H1 (cell line): ENCODE data around the gene CYP2W1. TPM values are rescaled to one million over a fixed set of nuclear protein-coding genes. Genes with fewer than 3 reads are reported as not detected.

Experiments used
- CTCF ChIA-PET: fragments of 300-600 bp; sonication (Branson Sonifier 250); formaldehyde crosslinking; loops from one replicate; lab custom pipeline; 2021; ENCODE audit not compliant: partially characterized antibody; lab: Charles Lee
- POLR2A ChIA-PET: fragments of 300-600 bp; sonication (Branson Sonifier 250); formaldehyde crosslinking; loops from one replicate; lab custom pipeline; 2021; ENCODE audit warnings: inconsistent platforms; ENCODE audit not compliant: partially characterized antibody; lab: Charles Lee
- DNase-seq, 2 experiments: peaks; one replicate each; pipeline versions ENCODE4 v3.0.0 to v3.0.0-alpha.2; 2010 to 2022; ENCODE audit warnings: low spot score in 2 of 2, low read depth in 1 of 2, mixed read lengths in 1 of 2
- FAIRE-seq: peaks from 2 replicates; lab custom pipeline; 2011; peaks lifted over from hg19 to GRCh38; lab: Jason Lieb, UNC
- H2AFZ ChIP-seq: 2 replicates; pipeline ENCODE4 v1.8.1; 2012; ENCODE audit warnings: low read length, inconsistent platforms
- H2AK5ac ChIP-seq: 2 replicates; pipeline ENCODE4 v1.6.1; 2013; ENCODE audit warnings: low read depth, low read length
- H2BK120ac ChIP-seq: replicated peaks from 2 replicates; pipeline ENCODE3; 2013; ENCODE audit warnings: low read depth, low read length, inconsistent platforms
- H2BK12ac ChIP-seq: 2 replicates; pipeline ENCODE4 v1.6.1; 2013; ENCODE audit warnings: low read depth, low read length
- H2BK15ac ChIP-seq: 2 replicates; pipeline ENCODE4 v1.6.1; 2013; ENCODE audit warnings: low read length
- H2BK20ac ChIP-seq: 2 replicates; pipeline ENCODE4 v1.6.1; 2013; ENCODE audit warnings: low read length
- H2BK5ac ChIP-seq: 2 replicates; pipeline ENCODE4 v1.6.1; 2013; ENCODE audit warnings: low read depth, low read length
- H3K14ac ChIP-seq: 2 replicates; pipeline ENCODE4 v1.6.1; 2013; ENCODE audit warnings: inconsistent platforms; ENCODE audit not compliant: insufficient read length
- H3K18ac ChIP-seq: 2 replicates; pipeline ENCODE4 v1.6.1; 2013; ENCODE audit warnings: low read length; ENCODE audit errors: extremely low read depth
- H3K23ac ChIP-seq: 2 replicates; pipeline ENCODE4 v1.6.1; 2013; ENCODE audit warnings: inconsistent platforms; ENCODE audit not compliant: insufficient read length
- H3K23me2 ChIP-seq: 2 replicates; pipeline ENCODE4 v1.6.1; 2013; ENCODE audit warnings: low read depth, low read length
- H3K27ac ChIP-seq: 2 replicates; pipeline ENCODE4 v1.6.1; 2011; ENCODE audit warnings: low read depth, low read length, inconsistent platforms
- H3K27me3 ChIP-seq, 4 experiments: replicated peaks in 1 of 4; 1 replicate in 1 of 4; 2 replicates in 3 of 4; pipeline versions ENCODE4 v1.6.1 to v1.8.1; 2011 to 2013; ENCODE audit warnings: low read length in 3 of 4, mild to moderate bottlenecking in 3 of 4, inconsistent platforms in 2 of 4, mixed read lengths in 2 of 4, moderate library complexity in 1 of 4; ENCODE audit not compliant: control insufficient read depth in 3 of 4, insufficient read depth in 3 of 4; ENCODE audit errors: extremely low read depth in 1 of 4
- H3K36me3 ChIP-seq, 4 experiments: 2 replicates each; pipeline versions ENCODE4 v1.6.1 to v1.8.1; 2011 to 2013; ENCODE audit warnings: mild to moderate bottlenecking in 4 of 4, low read length in 3 of 4, moderate library complexity in 2 of 4, control low read depth in 1 of 4, inconsistent platforms in 1 of 4; ENCODE audit not compliant: insufficient read depth in 4 of 4, control insufficient read depth in 2 of 4
- H3K4ac ChIP-seq: replicated peaks from 2 replicates; pipeline ENCODE3; 2013; ENCODE audit warnings: low read length, low read depth, mixed read lengths, inconsistent platforms; ENCODE audit not compliant: insufficient read length
- H3K4me1 ChIP-seq, 4 experiments: replicated peaks in 1 of 4; 1 replicate in 1 of 4; 2 replicates in 3 of 4; pipeline versions ENCODE4 v1.6.1 to v1.8.1; 2011 to 2013; ENCODE audit warnings: low read length in 3 of 4, inconsistent platforms in 2 of 4, mixed read lengths in 1 of 4; ENCODE audit not compliant: insufficient read depth in 4 of 4, control insufficient read depth in 3 of 4
- H3K4me2 ChIP-seq, 2 experiments: 2 replicates each; pipeline versions ENCODE4 v1.6.1 to v1.8.1; 2011 to 2013; ENCODE audit warnings: low read depth in 2 of 2, low read length in 2 of 2, control low read depth in 1 of 2, inconsistent platforms in 1 of 2, mild to moderate bottlenecking in 1 of 2; ENCODE audit not compliant: insufficient read depth in 1 of 2
- H3K4me3 ChIP-seq, 4 experiments: fragments of 200-600, 300-600 bp in 1 of 4; sonication (generic), shearing (Covaris generic), sonication (Bioruptor Twin) in 1 of 4; 2 replicates each; pipeline versions ENCODE4 v1.5.1 to v1.8.1; 2011 to 2016; ENCODE audit warnings: low read length in 4 of 4, low read depth in 3 of 4, control low read depth in 2 of 4, inconsistent platforms in 2 of 4, mild to moderate bottlenecking in 2 of 4, mixed read lengths in 1 of 4, moderate library complexity in 1 of 4; ENCODE audit not compliant: insufficient read depth in 2 of 4; ENCODE audit errors: extremely low read depth in 1 of 4
- H3K56ac ChIP-seq: replicated peaks from 2 replicates; pipeline ENCODE3; 2013; ENCODE audit warnings: low read depth, mild to moderate bottlenecking, mixed read lengths, low read length, inconsistent platforms; ENCODE audit not compliant: insufficient read length
- H3K79me1 ChIP-seq: 2 replicates; pipeline ENCODE4 v1.6.1; 2013; ENCODE audit warnings: low read depth, low read length, control low read depth
- H3K79me2 ChIP-seq, 2 experiments: 2 replicates each; pipeline versions ENCODE4 v1.6.1 to v1.8.1; 2012 to 2013; ENCODE audit warnings: low read length in 2 of 2, mild to moderate bottlenecking in 2 of 2, inconsistent platforms in 1 of 2; ENCODE audit not compliant: insufficient read depth in 2 of 2, control insufficient read depth in 1 of 2
- H3K9ac ChIP-seq, 4 experiments: replicated peaks in 1 of 4; 1 replicate in 1 of 4; 2 replicates in 3 of 4; pipeline versions ENCODE4 v1.6.1 to v1.8.1; 2011 to 2013; ENCODE audit warnings: low read depth in 3 of 4, low read length in 3 of 4, control low read depth in 2 of 4, mild to moderate bottlenecking in 2 of 4, moderate library complexity in 2 of 4, inconsistent platforms in 1 of 4; ENCODE audit errors: extremely low read depth in 1 of 4
- H3K9me3 ChIP-seq, 2 experiments: 2 replicates each; pipeline versions ENCODE4 v1.6.1 to v1.8.1; 2012 to 2013; ENCODE audit warnings: mild to moderate bottlenecking in 2 of 2, moderate library complexity in 2 of 2, control low read depth in 1 of 2, inconsistent platforms in 1 of 2, low read depth in 1 of 2, low read length in 1 of 2, mixed read lengths in 1 of 2; ENCODE audit not compliant: insufficient read depth in 2 of 2
- H4K20me1 ChIP-seq, 2 experiments: replicated peaks in 1 of 2; 2 replicates each; pipeline versions ENCODE3 to v1.8.1; 2011 to 2013; ENCODE audit warnings: inconsistent platforms in 2 of 2, low read length in 2 of 2, mild to moderate bottlenecking in 1 of 2; ENCODE audit not compliant: insufficient read depth in 2 of 2, control insufficient read depth in 1 of 2
- H4K5ac ChIP-seq: 2 replicates; pipeline ENCODE4 v1.6.1; 2013; ENCODE audit warnings: low read length, low read depth, mixed read lengths, inconsistent platforms; ENCODE audit not compliant: insufficient read length
- H4K8ac ChIP-seq: 2 replicates; pipeline ENCODE4 v1.8.0; 2013; ENCODE audit warnings: mild to moderate bottlenecking, moderate library complexity, low read length, inconsistent platforms; ENCODE audit not compliant: insufficient read depth; ENCODE audit errors: extremely low read depth
- H4K91ac ChIP-seq: replicated peaks from 2 replicates; pipeline ENCODE3; 2013; ENCODE audit warnings: low read length, mixed read lengths, inconsistent platforms; ENCODE audit not compliant: insufficient read length
- BCL11A ChIP-seq, 2 experiments: IDR thresholded peaks; one replicate each; pipeline ENCODE4 v1.6.1; 2011; ENCODE audit warnings: low read depth in 2 of 2, low read length in 2 of 2, mild to moderate bottlenecking in 2 of 2
- BRCA1 ChIP-seq: IDR thresholded peaks from 2 replicates; pipeline ENCODE4 v1.6.1; 2012; ENCODE audit warnings: low read depth, low read length, improper control_type of control experiment
- CHD1 ChIP-seq: IDR thresholded peaks from 2 replicates; pipeline ENCODE4 v1.6.1; 2012; ENCODE audit warnings: low read depth, low read length, improper control_type of control experiment
- CTBP2 ChIP-seq: IDR thresholded peaks from 2 replicates; pipeline ENCODE4 v1.7.0; 2011; ENCODE audit warnings: borderline replicate concordance, mild to moderate bottlenecking, moderate library complexity, mixed read lengths, low read length; ENCODE audit not compliant: insufficient read depth, insufficient read length
- HDAC2 ChIP-seq, 2 experiments: fragments of 300-600 bp in 1 of 2; sonication (generic) in 1 of 2; IDR thresholded peaks; 2 replicates each; pipeline ENCODE4 v1.6.1; 2011 to 2012; ENCODE audit warnings: low read depth in 2 of 2, low read length in 2 of 2, mild to moderate bottlenecking in 2 of 2, moderate library complexity in 2 of 2, borderline replicate concordance in 1 of 2, inconsistent platforms in 1 of 2
- HDAC6 ChIP-seq: IDR thresholded peaks from one replicate; pipeline ENCODE4 v1.7.1; 2012; ENCODE audit warnings: low read depth, mild to moderate bottlenecking, inconsistent platforms, low read length, moderate library complexity
- POLR2AphosphoS5 ChIP-seq: IDR thresholded peaks from 2 replicates; pipeline ENCODE4 v1.6.1; 2011; ENCODE audit warnings: low read depth, low read length
- TAF1 ChIP-seq: IDR thresholded peaks from 2 replicates; pipeline ENCODE4 v1.6.1; 2011; ENCODE audit warnings: mild to moderate bottlenecking, low read depth, low read length
- WGBS, 2 experiments: shearing (Covaris generic) in 1 of 2; methylation state at CpG; one replicate each; pipeline versions ENCODE4 v1.1.6 to v1.1.7; 2013 to 2015; ENCODE audit warnings: low lambda C conversion rate in 2 of 2, mixed read lengths in 2 of 2, inconsistent platforms in 1 of 2, low coverage in 1 of 2, missing lambda C conversion rate in 1 of 2; ENCODE audit not compliant: insufficient replicate concordance in 2 of 2, insufficient coverage in 1 of 2, insufficient read length in 1 of 2; ENCODE audit errors: extremely low coverage in 1 of 2, missing lambda C conversion rate in 1 of 2; 5-methylcytosine and 5-hydroxymethylcytosine counted together
- polyA plus RNA-seq, 7 experiments: library from polyadenylated mRNA; depleted of rRNA in 3 of 7; stranded (reverse) in 5 of 7; unstranded in 2 of 7; fragments of >200 nt in 5 of 7; fragments of 200-250 nt in 2 of 7; gene quantifications; 1 replicate in 5 of 7; 2 replicates in 1 of 7; 4 replicates in 1 of 7; pipeline versions ENCODE4 v1.2.1 to v1.2.3, GENCODE V29; 2011 to 2013; ENCODE audit warnings: missing spikeins in 2 of 7, mixed read lengths in 2 of 7
- total RNA-seq: library from RNA; stranded (reverse); fragmentation: NEBNext Ultra II Directional; extraction: Animal tissue kit (Norgen Biotek cat#: 25700); gene quantifications from 2 replicates; pipeline ENCODE4 v1.2.1, GENCODE V29; 2021
- TF ChIP-seq, protein P1 (sequence below): IDR thresholded peaks from 2 replicates; pipeline ENCODE4 v1.6.1; 2012; ENCODE audit warnings: low read length, inconsistent platforms

The CYP2W1 gene
- total and polyA plus RNA-seq, 2 of the 8 experiments (the other 6 are each of a cell fraction or from before 2014, with no cell fraction given): not detected

DNA sequence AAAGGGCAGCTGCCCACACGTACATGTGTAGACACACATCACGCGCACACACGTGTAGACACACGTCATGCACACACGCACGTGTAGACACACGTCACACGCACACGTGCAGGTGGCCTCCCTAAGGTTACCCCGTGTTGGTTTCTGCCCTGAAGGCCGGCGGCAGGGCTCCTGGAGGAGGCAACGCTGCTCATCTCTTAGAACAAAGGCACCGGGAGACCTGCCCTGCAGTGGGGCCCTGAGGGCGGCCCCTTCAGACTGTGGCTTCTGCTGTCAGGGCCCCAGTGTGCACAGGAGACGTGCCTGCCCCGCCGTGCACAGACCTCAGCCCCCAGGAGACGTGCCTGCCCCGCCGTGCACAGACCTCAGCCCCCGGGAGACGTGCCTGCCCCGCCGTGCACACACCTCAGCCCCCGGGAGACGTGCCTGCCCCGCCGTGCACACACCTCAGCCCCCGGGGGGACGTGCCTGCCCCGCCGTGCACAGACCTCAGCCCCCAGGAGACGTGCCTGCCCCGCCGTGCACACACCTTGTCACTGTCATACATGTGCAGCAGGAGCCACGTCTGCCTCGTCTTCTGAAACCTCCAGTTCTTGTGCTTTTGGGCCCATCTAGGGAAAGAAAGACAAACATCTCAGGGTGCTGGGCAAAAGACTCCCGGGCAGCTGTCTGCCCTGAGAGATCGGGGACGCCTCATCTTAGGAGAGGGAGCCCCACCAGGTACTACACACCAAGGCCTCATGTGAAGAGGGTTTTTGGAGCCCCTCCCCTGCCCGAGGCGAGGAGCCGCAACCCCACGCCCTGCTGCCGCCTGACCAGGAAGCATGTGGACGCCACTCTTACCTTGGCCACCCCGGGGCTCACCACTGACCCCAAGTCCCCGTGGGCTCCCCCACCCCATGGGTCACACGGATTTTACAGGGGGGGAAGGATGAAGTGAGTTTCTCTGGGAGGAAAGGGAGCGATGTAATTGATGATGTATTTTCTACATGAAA lies 17.3 kb downstream of the CYP2W1 start:
- FAIRE-seq: no peak
- H3K14ac ChIP-seq: no peak overlapping the region
- no peak overlapping the region for H4K91ac ChIP-seq
- no peak overlapping the region for H2BK15ac ChIP-seq
- no peak overlapping the region for H3K4me2 ChIP-seq
- no peak overlapping the region for H4K5ac ChIP-seq
- ChIA-PET POLR2A (interaction anchor here (1.0 to 1.2 kb wide), 2 partner anchors 54 to 65 kb away, joined by 3 read pairs; no protein-coding TSS in a partner anchor), CTCF (interaction anchor here (0.9 to 10.0 kb wide), 3 partner anchors 22 to 66 kb away, joined by 3 to 143 read pairs (median 4); no protein-coding TSS in a partner anchor)
- peak overlapping the region; percentile 51; the same call in 1 of the 2 replicates for H4K8ac ChIP-seq
- no peak overlapping the region for H2AFZ ChIP-seq
- H3K27ac ChIP-seq: no peak overlapping the region
- WGBS, 2 experiments: 94% methylated on average over 24 of the region's 52 CpGs; no CpG with 5 or more reads in 1 of the 2 experiments
- H2AK5ac ChIP-seq: peak overlapping the region; percentile 56; the same call in 1 of the 2 replicates
- H3K4me1 ChIP-seq: peaks cover 0 to 3% (median 2%) of the 10 kb centered on the region in 4 experiments; a peak in 4 of 7 replicates
- no peaks in the 10 kb centered on the region for H3K79me1 ChIP-seq
- no peak overlapping the region for H3K4me3 ChIP-seq
- H3K4ac ChIP-seq: no peak overlapping the region
- H3K79me2 ChIP-seq: no peaks in the 10 kb centered on the region
- no peak overlapping the region for H3K9ac ChIP-seq
- no peak overlapping the region for H2BK5ac ChIP-seq
- no peak overlapping the region for H3K23ac ChIP-seq
- H2BK12ac ChIP-seq: no peak overlapping the region; the same call in 1 of the 2 replicates
- no peaks in the 10 kb centered on the region for H3K23me2 ChIP-seq
- no peaks in the 10 kb centered on the region for H3K27me3 ChIP-seq
- peaks cover 0 to 2% of the 10 kb centered on the region in 2 experiments for H4K20me1 ChIP-seq
- DNase-seq: no peak
- H2BK120ac ChIP-seq: no peak overlapping the region
- no peaks in the 10 kb centered on the region for H3K36me3 ChIP-seq
- no peak overlapping the region for H2BK20ac ChIP-seq
- no peak overlapping the region for H3K18ac ChIP-seq
- no peak overlapping the region for H3K56ac ChIP-seq
- H3K9me3 ChIP-seq: no peaks in the 10 kb centered on the region
- TF ChIP-seq TAF1 (no peak), POLR2AphosphoS5 (no peak), BRCA1 (no peak), CHD1 (no peak), HDAC2 (IDR thresholded peaks at IDR 0.05; ENCODE audit: borderline replicate concordance in 1 of 2, low read depth in 2 of 2, low read length in 2 of 2) (no peak), CTBP2 (no peak), BCL11A (IDR thresholded peaks at IDR 0.05; ENCODE audit: low read depth in 2 of 2, low read length in 2 of 2) (no peak), HDAC6 (no peak)
- TF ChIP-seq, protein P1, sequence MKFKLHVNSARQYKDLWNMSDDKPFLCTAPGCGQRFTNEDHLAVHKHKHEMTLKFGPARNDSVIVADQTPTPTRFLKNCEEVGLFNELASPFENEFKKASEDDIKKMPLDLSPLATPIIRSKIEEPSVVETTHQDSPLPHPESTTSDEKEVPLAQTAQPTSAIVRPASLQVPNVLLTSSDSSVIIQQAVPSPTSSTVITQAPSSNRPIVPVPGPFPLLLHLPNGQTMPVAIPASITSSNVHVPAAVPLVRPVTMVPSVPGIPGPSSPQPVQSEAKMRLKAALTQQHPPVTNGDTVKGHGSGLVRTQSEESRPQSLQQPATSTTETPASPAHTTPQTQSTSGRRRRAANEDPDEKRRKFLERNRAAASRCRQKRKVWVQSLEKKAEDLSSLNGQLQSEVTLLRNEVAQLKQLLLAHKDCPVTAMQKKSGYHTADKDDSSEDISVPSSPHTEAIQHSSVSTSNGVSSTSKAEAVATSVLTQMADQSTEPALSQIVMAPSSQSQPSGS: no peak
